Endothelial cell (in vitro differentiated cells): Measurements from ENCODE around the gene POLQ. TPM values are rescaled to one million over a fixed set of nuclear protein-coding genes. Genes with fewer than 3 reads are reported as not detected.

ENCODE experiments used
- DNase-seq: peaks from one replicate; pipeline ENCODE4 v3.0.0; 2021; ENCODE audit warnings: low spot score
- H3K27ac Mint-ChIP-seq: one replicate; pipeline ENCODE4 v1.8.0; 2021; ENCODE audit warnings: mixed read lengths, inconsistent platforms; ENCODE audit not compliant: unreplicated experiment
- H3K27me3 Mint-ChIP-seq: one replicate; pipeline ENCODE4 v1.8.0; 2021; ENCODE audit warnings: mild to moderate bottlenecking, moderate library complexity, mixed read lengths, inconsistent platforms; ENCODE audit not compliant: unreplicated experiment
- H3K36me3 Mint-ChIP-seq: one replicate; pipeline ENCODE4 v1.8.0; 2021; ENCODE audit warnings: mild to moderate bottlenecking, low read depth, mixed read lengths, inconsistent platforms; ENCODE audit not compliant: unreplicated experiment
- H3K4me1 Mint-ChIP-seq: one replicate; pipeline ENCODE4 v1.8.0; 2021; ENCODE audit warnings: mild to moderate bottlenecking, mixed read lengths, inconsistent platforms; ENCODE audit not compliant: unreplicated experiment
- H3K4me3 Mint-ChIP-seq: one replicate; pipeline ENCODE4 v1.8.0; 2021; ENCODE audit warnings: mild to moderate bottlenecking, mixed read lengths, inconsistent platforms; ENCODE audit not compliant: unreplicated experiment
- H3K9me3 Mint-ChIP-seq: one replicate; pipeline ENCODE4 v1.8.0; 2021; ENCODE audit warnings: mixed read lengths, inconsistent platforms; ENCODE audit not compliant: unreplicated experiment
- total RNA-seq: library from RNA; stranded (reverse); fragmentation: NEBNext Ultra II Directional; extraction: Animal tissue kit (Norgen Biotek cat#: 25700); gene quantifications from one replicate; pipeline ENCODE4 v1.2.1, GENCODE V29; 2021; ENCODE audit not compliant: unreplicated experiment
- TF ChIP-seq, protein P1 (sequence below): fragments of 200-600 bp; sonication (generic); IDR thresholded peaks from one replicate; pipeline ENCODE4 v1.5.0; 2021; ENCODE audit warnings: antibody characterized with exemption; ENCODE audit not compliant: unreplicated experiment

Gene POLQ
- total RNA-seq, 1 donor from 2014 or later = 2.1 TPM

DNA sequence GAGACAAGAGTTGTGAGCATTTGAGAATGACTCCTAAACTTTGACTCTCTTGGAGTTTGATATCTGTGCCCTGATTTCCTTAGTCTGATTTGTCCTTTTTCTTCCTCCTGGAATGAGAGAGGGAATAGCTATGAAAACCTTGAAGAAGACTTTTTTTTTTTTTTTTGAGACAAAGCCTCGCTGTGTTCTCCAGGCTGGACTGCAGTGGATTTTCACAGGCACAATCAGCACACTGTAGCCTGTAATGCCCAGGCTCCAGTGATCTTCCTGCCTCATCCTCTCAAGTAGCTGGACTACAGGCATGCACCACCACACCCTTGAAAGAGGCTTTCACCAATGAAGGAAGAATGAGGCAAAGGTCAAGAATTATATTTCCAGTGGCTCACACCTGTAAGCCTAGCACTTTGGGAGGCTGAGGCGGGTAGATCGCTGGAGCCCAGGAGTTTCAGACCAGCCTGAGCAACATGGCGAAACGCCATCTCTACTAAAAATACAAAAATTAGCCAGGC is 11.7 kb upstream of the POLQ start:
- H3K27ac Mint-ChIP-seq = peak overlapping the region; percentile 30

GRCh38 chr3:121552797-121553196 is 7.0 kb upstream of the POLQ start:
- H3K9me3 Mint-ChIP-seq = no peaks in the 10 kb centered on the region

More for the DNA sequence above, 11.7 kb upstream of the POLQ start:
- Mint-ChIP-seq H3K9me3 (no peaks in the 10 kb centered on the region), H3K27me3 (peaks cover 2% of the 10 kb centered on the region), H3K4me1 (peaks cover 2% of the 10 kb centered on the region), H3K36me3 (no peaks in the 10 kb centered on the region), H3K4me3 (no peak overlapping the region)
- DNase-seq = no peak
- TF ChIP-seq, protein P1, sequence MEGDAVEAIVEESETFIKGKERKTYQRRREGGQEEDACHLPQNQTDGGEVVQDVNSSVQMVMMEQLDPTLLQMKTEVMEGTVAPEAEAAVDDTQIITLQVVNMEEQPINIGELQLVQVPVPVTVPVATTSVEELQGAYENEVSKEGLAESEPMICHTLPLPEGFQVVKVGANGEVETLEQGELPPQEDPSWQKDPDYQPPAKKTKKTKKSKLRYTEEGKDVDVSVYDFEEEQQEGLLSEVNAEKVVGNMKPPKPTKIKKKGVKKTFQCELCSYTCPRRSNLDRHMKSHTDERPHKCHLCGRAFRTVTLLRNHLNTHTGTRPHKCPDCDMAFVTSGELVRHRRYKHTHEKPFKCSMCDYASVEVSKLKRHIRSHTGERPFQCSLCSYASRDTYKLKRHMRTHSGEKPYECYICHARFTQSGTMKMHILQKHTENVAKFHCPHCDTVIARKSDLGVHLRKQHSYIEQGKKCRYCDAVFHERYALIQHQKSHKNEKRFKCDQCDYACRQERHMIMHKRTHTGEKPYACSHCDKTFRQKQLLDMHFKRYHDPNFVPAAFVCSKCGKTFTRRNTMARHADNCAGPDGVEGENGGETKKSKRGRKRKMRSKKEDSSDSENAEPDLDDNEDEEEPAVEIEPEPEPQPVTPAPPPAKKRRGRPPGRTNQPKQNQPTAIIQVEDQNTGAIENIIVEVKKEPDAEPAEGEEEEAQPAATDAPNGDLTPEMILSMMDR = no peak

GRCh38 chr3:121552379-121552778 is 6.6 kb upstream of the POLQ start:
- peaks cover 3% of the 10 kb centered on the region for H3K27me3 Mint-ChIP-seq
- TF ChIP-seq, protein P1 = no peak
- H3K27ac Mint-ChIP-seq = no peak overlapping the region
- H3K4me3 Mint-ChIP-seq = no peak overlapping the region
- no peaks in the 10 kb centered on the region for H3K9me3 Mint-ChIP-seq
- no peak for DNase-seq
- no peaks in the 10 kb centered on the region for H3K4me1 Mint-ChIP-seq
- no peaks in the 10 kb centered on the region for H3K36me3 Mint-ChIP-seq

More at GRCh38 chr3:121552797-121553196, 7.0 kb upstream of the POLQ start:
- Mint-ChIP-seq H3K27me3 (peaks cover 3% of the 10 kb centered on the region), H3K36me3 (no peaks in the 10 kb centered on the region), H3K4me3 (no peak overlapping the region), H3K4me1 (no peaks in the 10 kb centered on the region), H3K27ac (no peak overlapping the region)
- TF ChIP-seq, protein P1 = no peak
- DNase-seq = no peak

- H3K27me3 Mint-ChIP-seq = peaks cover 2% of the 10 kb centered on the region
- peak; percentile 4 for DNase-seq
- peak overlapping the region; percentile 72 for H3K27ac Mint-ChIP-seq
- no peaks in the 10 kb centered on the region for H3K9me3 Mint-ChIP-seq
- H3K36me3 Mint-ChIP-seq = no peaks in the 10 kb centered on the region
- peak overlapping the region; percentile 96 for H3K4me3 Mint-ChIP-seq
- H3K4me1 Mint-ChIP-seq = peaks cover 6% of the 10 kb centered on the region
- TF ChIP-seq, protein P1 = no peak
Observed at GRCh38 chr3:121545049-121545573, 677 bp downstream of the POLQ start.

DNA sequence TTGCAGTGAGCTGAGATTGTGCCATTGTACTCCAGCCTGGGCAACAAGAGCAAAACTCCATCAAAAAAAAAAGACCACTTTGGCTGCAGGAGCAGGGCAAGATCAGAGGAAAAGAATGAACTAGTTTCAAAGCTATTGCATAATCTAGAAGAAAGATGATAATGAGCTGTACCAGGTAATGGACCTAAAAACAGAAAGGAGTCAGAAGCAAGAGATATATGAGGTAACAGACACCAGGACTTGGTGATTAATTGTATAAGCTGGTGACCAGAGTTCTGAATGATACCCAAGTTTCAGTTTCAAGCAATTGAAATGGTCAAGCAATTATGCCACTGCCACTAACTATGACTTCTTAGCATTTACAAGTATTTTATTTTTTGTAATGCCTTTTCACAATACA is 2.9 kb downstream of the POLQ start:
- no peaks in the 10 kb centered on the region for H3K36me3 Mint-ChIP-seq
- DNase-seq = no peak
- no peaks in the 10 kb centered on the region for H3K27me3 Mint-ChIP-seq
- no peaks in the 10 kb centered on the region for H3K9me3 Mint-ChIP-seq
- H3K4me3 Mint-ChIP-seq = no peak overlapping the region
- no peak overlapping the region for H3K27ac Mint-ChIP-seq
- peaks cover 6% of the 10 kb centered on the region for H3K4me1 Mint-ChIP-seq
- TF ChIP-seq, protein P1 = no peak
